ENCODE results near the gene CACNA1D.

DNA sequence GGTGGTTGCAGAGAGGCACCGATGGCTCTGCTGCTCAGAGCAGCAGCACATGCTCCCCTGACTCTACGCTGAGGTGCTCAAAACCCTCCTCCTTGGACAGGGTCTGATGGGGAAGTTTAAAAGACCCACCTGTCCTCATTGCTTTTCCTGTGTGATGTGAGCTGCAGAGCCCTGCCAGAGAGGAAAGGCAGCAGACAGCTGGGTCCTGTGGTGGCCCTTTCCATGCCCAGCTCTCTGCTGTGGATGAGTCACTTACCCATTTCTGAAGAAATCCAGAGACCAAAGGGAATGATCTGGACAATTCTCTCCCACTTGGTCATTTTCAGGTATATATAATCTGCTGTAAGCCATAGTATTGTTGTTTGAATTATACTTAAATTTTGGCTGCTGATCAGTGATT lies 230.2 kb downstream of the CACNA1D start:
- TF ChIP-seq CTCF (IDR thresholded peaks at IDR 0.05; ENCODE audit: extremely low read depth in 1 of 2, insufficient read depth in 1 of 2, low read depth in 1 of 2, low read length in 2 of 2) (no peak), POLR2AphosphoS5 (IDR thresholded peaks at IDR 0.05; ENCODE audit: insufficient read depth, low read depth, low read length) (no peak), POLR2A (IDR thresholded peaks at IDR 0.05; ENCODE audit: low read depth, low read length) (no peak), EZH2 (IDR thresholded peaks at IDR 0.05; ENCODE audit: borderline replicate concordance, low read depth, low read length, severe bottlenecking) (no peak), GATA2 (IDR thresholded peaks at IDR 0.05; ENCODE audit: insufficient read depth, insufficient read length, low read depth, low read length) (no peak), MYC (IDR thresholded peaks at IDR 0.05; ENCODE audit: low read depth, low read length) (no peak), FOS (IDR thresholded peaks at IDR 0.05; ENCODE audit: borderline replicate concordance, insufficient read depth, low read length) (no peak), JUN (IDR thresholded peaks at IDR 0.05; ENCODE audit: borderline replicate concordance, insufficient read depth, insufficient read length, low read depth) (no peak)
- TF ChIP-seq, protein P1, sequence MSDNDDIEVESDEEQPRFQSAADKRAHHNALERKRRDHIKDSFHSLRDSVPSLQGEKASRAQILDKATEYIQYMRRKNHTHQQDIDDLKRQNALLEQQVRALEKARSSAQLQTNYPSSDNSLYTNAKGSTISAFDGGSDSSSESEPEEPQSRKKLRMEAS (IDR thresholded peaks at IDR 0.05; ENCODE audit: insufficient read depth, insufficient read length) = no peak
